ENCODE results near the gene SLC23A1.

SLC23A1 gene

DNA sequence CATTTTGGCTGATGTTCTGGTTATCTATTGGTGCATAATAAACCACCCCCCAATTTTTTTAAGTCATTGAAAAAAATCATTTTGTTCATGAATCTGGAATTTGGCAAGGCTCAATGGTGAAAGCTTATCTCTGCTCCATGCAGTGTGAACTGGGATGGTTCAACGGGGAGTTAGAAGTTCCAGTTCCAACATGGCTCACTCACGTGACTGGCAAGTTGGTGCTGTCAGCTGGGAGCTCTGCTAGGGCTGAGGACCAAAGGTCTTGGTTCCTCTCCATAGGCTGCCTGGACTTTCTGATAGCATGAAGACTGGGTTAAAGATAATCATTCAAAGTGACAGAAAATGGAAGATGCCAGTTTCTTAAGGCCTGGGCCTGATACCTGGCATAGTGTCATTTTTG is 23.9 kb upstream of the SLC23A1 start:
- Histone ChIP-seq H3K4me3 (ENCODE audit: low read length in 2 of 2) (no peak overlapping the region), H3K9me3 (ENCODE audit: control insufficient read depth in 2 of 2, low read length in 2 of 2) (no peaks in the 10 kb centered on the region), H3K9ac (ENCODE audit: low read length in 2 of 2) (no peak overlapping the region), H3K27ac (ENCODE audit: low read length) (no peak overlapping the region), H3K4me1 (ENCODE audit: control insufficient read depth, insufficient read depth, low read length) (peaks cover 25% of the 10 kb centered on the region), H3K27me3 (ENCODE audit: control insufficient read depth in 1 of 2, insufficient read depth in 2 of 2, low read length in 2 of 2) (no peaks in the 10 kb centered on the region), H3K36me3 (ENCODE audit: control insufficient read depth in 2 of 2, insufficient read depth in 2 of 2, low read length in 2 of 2) (no peaks in the 10 kb centered on the region)

DNA sequence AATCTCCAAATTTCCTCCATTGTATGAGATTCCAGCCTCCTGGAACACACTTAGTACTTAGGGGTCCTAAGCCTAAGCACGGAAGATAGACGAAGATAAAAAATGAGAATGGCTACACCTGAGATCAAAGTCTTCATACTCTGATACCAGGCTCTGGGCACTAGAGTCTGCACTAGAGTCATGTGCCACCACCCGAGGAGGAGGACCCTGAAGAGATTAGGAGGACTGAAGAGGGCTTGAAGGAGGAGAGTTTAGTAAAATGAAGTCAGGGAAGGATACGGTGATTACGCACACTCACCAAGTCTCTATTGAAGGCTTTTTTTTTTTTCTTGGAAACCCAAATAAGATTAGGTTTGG is 21.4 kb upstream of the SLC23A1 start:
- Histone ChIP-seq H3K4me3 (ENCODE audit: low read length in 2 of 2) (peak overlapping the region; percentile 60 to 86), H3K36me3 (ENCODE audit: control insufficient read depth in 2 of 2, insufficient read depth in 2 of 2, low read length in 2 of 2) (peaks cover 0 to 2% of the 10 kb centered on the region in 2 donors), H3K9me3 (ENCODE audit: control insufficient read depth in 2 of 2, low read length in 2 of 2) (no peaks in the 10 kb centered on the region), H3K9ac (ENCODE audit: low read length in 2 of 2) (peak overlapping the region; percentile 45 to 68), H3K27me3 (ENCODE audit: control insufficient read depth in 1 of 2, insufficient read depth in 2 of 2, low read length in 2 of 2) (no peaks in the 10 kb centered on the region), H3K27ac (ENCODE audit: low read length) (peak overlapping the region; percentile 87), H3K4me1 (ENCODE audit: control insufficient read depth, insufficient read depth, low read length) (peaks cover 15% of the 10 kb centered on the region)

DNA sequence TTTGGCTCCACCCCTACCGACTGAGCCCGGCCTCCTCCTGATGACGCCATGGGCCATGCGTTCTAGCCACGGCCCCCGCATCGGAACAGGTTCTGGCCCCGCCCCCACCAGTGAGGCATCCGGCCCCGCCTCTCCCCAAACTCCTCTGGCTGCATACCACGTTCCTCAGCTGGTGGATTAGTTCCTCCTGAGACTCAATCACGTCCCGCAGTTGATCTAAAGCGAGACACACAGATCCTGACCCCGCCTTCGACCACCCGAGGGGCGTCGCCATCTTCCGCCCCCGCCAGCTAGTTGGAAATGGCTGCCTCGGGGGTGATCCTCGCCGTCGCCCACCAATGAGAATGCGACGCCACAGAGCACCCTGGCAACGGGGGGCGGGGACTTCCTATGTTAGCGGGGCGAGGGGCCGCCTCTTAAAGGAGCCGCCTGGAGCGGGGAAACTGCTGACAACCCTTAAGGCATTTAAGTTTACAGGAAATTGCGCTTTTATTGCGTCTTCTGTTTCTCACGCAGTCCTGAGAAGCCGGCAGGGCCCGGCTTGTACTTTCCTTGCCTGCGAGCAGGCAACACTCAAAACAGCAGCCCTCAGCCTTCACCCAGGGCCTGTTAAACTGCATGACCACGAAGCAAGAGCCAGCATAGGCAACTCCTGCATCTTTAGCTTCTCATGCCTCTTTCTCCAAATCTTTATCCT is 20.8 kb upstream of the SLC23A1 start, which contains the start of gene SPATA24:
TSS of gene SPATA24 (minus strand) at position 303 of the 697 bp plus-strand sequence. CDS start at position 274, 29 bp downstream.
- no peaks in the 10 kb centered on the region for H3K27me3 ChIP-seq (ENCODE audit: control insufficient read depth in 1 of 2, insufficient read depth in 2 of 2, low read length in 2 of 2)
- peak within 1 kb of the TSS; percentile 45 to 84 for H3K9ac ChIP-seq (ENCODE audit: low read length in 2 of 2)
- H3K4me3 ChIP-seq (ENCODE audit: low read length in 2 of 2) = peak within 1 kb of the TSS; percentile 60 to 86
- H3K27ac ChIP-seq (ENCODE audit: low read length) = peak within 1 kb of the TSS; percentile 87
- no peaks in the 10 kb centered on the region for H3K9me3 ChIP-seq (ENCODE audit: control insufficient read depth in 2 of 2, low read length in 2 of 2)
- H3K4me1 ChIP-seq (ENCODE audit: control insufficient read depth, insufficient read depth, low read length) = peaks cover 15% of the 10 kb centered on the region
- H3K36me3 ChIP-seq (ENCODE audit: control insufficient read depth in 2 of 2, insufficient read depth in 2 of 2, low read length in 2 of 2) = peaks cover 0 to 2% of the 10 kb centered on the region in 2 donors

GRCh38 chr5:139403418-139403786 is 20.3 kb upstream of the SLC23A1 start:
- H3K4me3 ChIP-seq (ENCODE audit: low read length in 2 of 2) = peak overlapping the region; percentile 60 to 86
- no peaks in the 10 kb centered on the region for H3K27me3 ChIP-seq (ENCODE audit: control insufficient read depth in 1 of 2, insufficient read depth in 2 of 2, low read length in 2 of 2)
- peaks cover 0 to 2% of the 10 kb centered on the region in 2 donors for H3K36me3 ChIP-seq (ENCODE audit: control insufficient read depth in 2 of 2, insufficient read depth in 2 of 2, low read length in 2 of 2)
- peak overlapping the region; percentile 87 for H3K27ac ChIP-seq (ENCODE audit: low read length)
- peak overlapping the region; percentile 45 to 84 for H3K9ac ChIP-seq (ENCODE audit: low read length in 2 of 2)
- peaks cover 15% of the 10 kb centered on the region for H3K4me1 ChIP-seq (ENCODE audit: control insufficient read depth, insufficient read depth, low read length)
- H3K9me3 ChIP-seq (ENCODE audit: control insufficient read depth in 2 of 2, low read length in 2 of 2) = no peaks in the 10 kb centered on the region

- peaks cover 15% of the 10 kb centered on the region for H3K4me1 ChIP-seq (ENCODE audit: control insufficient read depth, insufficient read depth, low read length)
- no peaks in the 10 kb centered on the region for H3K9me3 ChIP-seq (ENCODE audit: control insufficient read depth in 2 of 2, low read length in 2 of 2)
- H3K27me3 ChIP-seq (ENCODE audit: control insufficient read depth in 1 of 2, insufficient read depth in 2 of 2, low read length in 2 of 2) = no peaks in the 10 kb centered on the region
- H3K4me3 ChIP-seq (ENCODE audit: low read length in 2 of 2) = peak overlapping the region; percentile 60 to 86
- H3K27ac ChIP-seq (ENCODE audit: low read length) = no peak overlapping the region
- peak overlapping the region in 1 of 2 donors; percentile 45 for H3K9ac ChIP-seq (ENCODE audit: low read length in 2 of 2)
- peaks cover 0 to 2% of the 10 kb centered on the region in 2 donors for H3K36me3 ChIP-seq (ENCODE audit: control insufficient read depth in 2 of 2, insufficient read depth in 2 of 2, low read length in 2 of 2)
Observed at GRCh38 chr5:139402561-139403158, 19.6 kb upstream of the SLC23A1 start.

- H3K9me3 ChIP-seq (ENCODE audit: control insufficient read depth in 2 of 2, low read length in 2 of 2) = no peaks in the 10 kb centered on the region
- peaks cover 0 to 2% of the 10 kb centered on the region in 2 donors for H3K36me3 ChIP-seq (ENCODE audit: control insufficient read depth in 2 of 2, insufficient read depth in 2 of 2, low read length in 2 of 2)
- H3K27me3 ChIP-seq (ENCODE audit: control insufficient read depth in 1 of 2, insufficient read depth in 2 of 2, low read length in 2 of 2) = no peaks in the 10 kb centered on the region
- no peak overlapping the region for H3K27ac ChIP-seq (ENCODE audit: low read length)
- H3K4me3 ChIP-seq (ENCODE audit: low read length in 2 of 2) = no peak overlapping the region
- no peak overlapping the region for H3K9ac ChIP-seq (ENCODE audit: low read length in 2 of 2)
- H3K4me1 ChIP-seq (ENCODE audit: control insufficient read depth, insufficient read depth, low read length) = peaks cover 15% of the 10 kb centered on the region
Observed at GRCh38 chr5:139401546-139401945, 18.4 kb upstream of the SLC23A1 start.

DNA sequence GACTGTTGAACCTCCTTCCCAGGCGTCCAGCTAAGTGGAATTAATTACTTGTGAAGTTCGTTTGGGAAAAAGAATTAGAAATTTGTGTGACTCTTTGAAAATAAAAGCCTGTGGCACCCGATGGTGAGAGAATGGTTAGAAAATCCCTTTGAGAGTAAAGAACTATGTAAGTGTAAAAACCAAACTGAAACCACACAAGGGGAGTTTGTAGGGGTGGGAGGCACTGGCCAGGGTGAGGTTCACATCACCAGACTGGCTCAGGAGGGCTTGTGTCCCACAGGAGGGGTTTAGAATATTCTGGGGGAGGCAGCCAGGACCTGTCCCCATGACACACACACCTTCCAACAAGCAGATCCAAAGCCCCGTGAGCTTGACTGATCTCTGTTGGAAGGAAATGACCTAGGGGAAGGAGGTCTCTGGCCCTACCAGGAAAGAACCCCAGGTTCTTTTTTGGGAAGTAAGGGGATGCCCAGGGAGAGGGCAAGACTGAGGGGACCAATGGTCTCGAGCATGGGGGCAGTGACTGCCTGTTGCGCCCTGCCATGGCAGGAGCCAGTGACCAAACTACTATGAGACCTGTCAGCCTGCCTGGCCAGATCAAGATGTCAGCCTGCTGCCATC is 16.5 kb upstream of the SLC23A1 start:
- Histone ChIP-seq H3K4me3 (ENCODE audit: low read length in 2 of 2) (no peak overlapping the region), H3K4me1 (ENCODE audit: control insufficient read depth, insufficient read depth, low read length) (peaks cover 28% of the 10 kb centered on the region), H3K9ac (ENCODE audit: low read length in 2 of 2) (no peak overlapping the region), H3K36me3 (ENCODE audit: control insufficient read depth in 2 of 2, insufficient read depth in 2 of 2, low read length in 2 of 2) (peaks cover 0 to 2% of the 10 kb centered on the region in 2 donors), H3K27ac (ENCODE audit: low read length) (no peak overlapping the region), H3K27me3 (ENCODE audit: control insufficient read depth in 1 of 2, insufficient read depth in 2 of 2, low read length in 2 of 2) (peaks cover 2 to 12% of the 10 kb centered on the region in 2 donors), H3K9me3 (ENCODE audit: control insufficient read depth in 2 of 2, low read length in 2 of 2) (no peaks in the 10 kb centered on the region)

- Histone ChIP-seq H3K36me3 (ENCODE audit: control insufficient read depth in 2 of 2, insufficient read depth in 2 of 2, low read length in 2 of 2) (peaks cover 0 to 2% of the 10 kb centered on the region in 2 donors), H3K9ac (ENCODE audit: low read length in 2 of 2) (no peak overlapping the region), H3K4me3 (ENCODE audit: low read length in 2 of 2) (no peak overlapping the region), H3K4me1 (ENCODE audit: control insufficient read depth, insufficient read depth, low read length) (peaks cover 32% of the 10 kb centered on the region), H3K27ac (ENCODE audit: low read length) (no peak overlapping the region), H3K9me3 (ENCODE audit: control insufficient read depth in 2 of 2, low read length in 2 of 2) (no peaks in the 10 kb centered on the region), H3K27me3 (ENCODE audit: control insufficient read depth in 1 of 2, insufficient read depth in 2 of 2, low read length in 2 of 2) (peaks cover 12 to 29% of the 10 kb centered on the region in 2 donors)
Observed at GRCh38 chr5:139397921-139398320, 14.8 kb upstream of the SLC23A1 start.

GRCh38 chr5:139396691-139397090 is 13.6 kb upstream of the SLC23A1 start:
- Histone ChIP-seq H3K9ac (ENCODE audit: low read length in 2 of 2) (no peak overlapping the region), H3K9me3 (ENCODE audit: control insufficient read depth in 2 of 2, low read length in 2 of 2) (no peaks in the 10 kb centered on the region), H3K4me3 (ENCODE audit: low read length in 2 of 2) (no peak overlapping the region), H3K4me1 (ENCODE audit: control insufficient read depth, insufficient read depth, low read length) (peaks cover 38% of the 10 kb centered on the region), H3K36me3 (ENCODE audit: control insufficient read depth in 2 of 2, insufficient read depth in 2 of 2, low read length in 2 of 2) (peaks cover 0 to 2% of the 10 kb centered on the region in 2 donors), H3K27me3 (ENCODE audit: control insufficient read depth in 1 of 2, insufficient read depth in 2 of 2, low read length in 2 of 2) (peaks cover 14 to 40% of the 10 kb centered on the region in 2 donors), H3K27ac (ENCODE audit: low read length) (no peak overlapping the region)

- Histone ChIP-seq H3K27ac (ENCODE audit: low read length) (no peak overlapping the region), H3K9me3 (ENCODE audit: control insufficient read depth in 2 of 2, low read length in 2 of 2) (no peaks in the 10 kb centered on the region), H3K9ac (ENCODE audit: low read length in 2 of 2) (no peak overlapping the region), H3K27me3 (ENCODE audit: control insufficient read depth in 1 of 2, insufficient read depth in 2 of 2, low read length in 2 of 2) (peaks cover 14 to 40% of the 10 kb centered on the region in 2 donors), H3K4me1 (ENCODE audit: control insufficient read depth, insufficient read depth, low read length) (peaks cover 38% of the 10 kb centered on the region), H3K4me3 (ENCODE audit: low read length in 2 of 2) (no peak overlapping the region), H3K36me3 (ENCODE audit: control insufficient read depth in 2 of 2, insufficient read depth in 2 of 2, low read length in 2 of 2) (no peaks in the 10 kb centered on the region)
Observed at GRCh38 chr5:139395844-139396640, 12.9 kb upstream of the SLC23A1 start.
